NCI-H2029 (cell line): Measurements from ENCODE around the gene ARHGEF26.
"Not testable (repeated sequence)": the region's sequence is repeated elsewhere in the genome, so short reads cannot be mapped to it uniquely, and the experiment has no call there.

Experiments
- DNase-seq: peaks from one replicate; lab custom pipeline; 2025; lab: John Stamatoyannopoulos, UW

ARHGEF26 gene

DNA sequence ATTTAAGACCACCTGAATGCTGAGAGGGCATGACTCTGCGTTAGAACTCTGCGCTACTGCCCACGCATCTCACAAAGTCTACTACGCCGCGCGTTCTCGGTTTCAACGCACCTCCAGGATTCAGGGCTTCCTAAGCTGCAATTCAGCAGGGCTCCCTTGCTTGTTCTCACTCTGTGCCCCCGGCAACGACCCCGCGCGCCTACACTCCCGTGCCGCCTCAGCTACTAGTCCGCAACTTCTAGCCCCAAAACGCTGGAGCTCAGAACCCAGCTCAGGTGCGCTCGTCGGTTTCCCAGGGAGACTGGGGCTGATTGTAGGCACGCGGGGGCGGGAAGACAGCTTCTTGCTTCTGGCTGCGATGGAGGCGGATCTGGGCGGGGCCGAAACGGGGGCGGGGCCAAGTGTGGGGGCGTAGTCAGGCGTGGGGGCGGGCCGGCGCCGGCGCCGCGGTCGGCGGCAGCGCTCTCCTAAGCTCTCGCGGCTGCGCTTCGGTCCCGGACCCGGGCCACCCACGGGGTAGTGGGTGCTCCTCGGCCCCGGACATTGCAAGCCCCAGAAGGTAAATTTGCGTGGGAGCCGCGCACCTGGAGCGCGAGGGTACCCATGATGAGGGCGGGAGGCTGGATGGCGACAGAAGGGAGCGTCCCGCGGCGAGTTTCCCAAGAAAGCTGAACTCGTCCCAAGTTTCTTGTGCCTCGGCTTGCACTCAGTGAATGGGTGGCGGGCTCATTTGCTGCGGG, at the start of gene ARHGEF26:
ARHGEF26 (plus strand) TSS at position 430 of the 740 bp plus-strand sequence. CDS start 603 bp downstream, outside the sequence.
- peak; percentile 32 for DNase-seq

DNA sequence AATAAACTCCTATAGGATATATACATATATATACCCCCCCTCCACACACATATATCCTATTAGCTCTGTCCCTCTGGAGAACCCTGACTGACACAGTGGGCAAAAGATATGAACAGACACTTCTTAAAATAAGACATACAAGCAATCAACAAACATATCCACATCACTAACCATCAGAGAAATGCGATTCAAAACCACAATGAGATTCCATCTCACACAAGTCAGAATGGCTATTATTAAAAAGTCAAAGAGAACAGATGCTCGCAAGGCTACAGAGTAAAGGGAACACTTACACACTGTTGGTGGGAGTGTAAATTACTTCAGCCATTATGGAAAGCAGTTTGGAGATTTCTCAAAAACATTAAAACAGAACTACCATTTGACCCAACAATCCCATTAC, 46.2 kb upstream of the ARHGEF26 start:
- DNase-seq = no peak

- DNase-seq = no peak
Measured at GRCh38 chr3:154078672-154079071, 42.5 kb upstream of the ARHGEF26 start.

GRCh38 chr3:154081305-154081704, 39.9 kb upstream of the ARHGEF26 start:
- DNase-seq = no peak

- DNase-seq = no peak
Measured at GRCh38 chr3:154085071-154085470, 36.1 kb upstream of the ARHGEF26 start.

GRCh38 chr3:154085799-154086198, 35.4 kb upstream of the ARHGEF26 start:
- no peak for DNase-seq

DNA sequence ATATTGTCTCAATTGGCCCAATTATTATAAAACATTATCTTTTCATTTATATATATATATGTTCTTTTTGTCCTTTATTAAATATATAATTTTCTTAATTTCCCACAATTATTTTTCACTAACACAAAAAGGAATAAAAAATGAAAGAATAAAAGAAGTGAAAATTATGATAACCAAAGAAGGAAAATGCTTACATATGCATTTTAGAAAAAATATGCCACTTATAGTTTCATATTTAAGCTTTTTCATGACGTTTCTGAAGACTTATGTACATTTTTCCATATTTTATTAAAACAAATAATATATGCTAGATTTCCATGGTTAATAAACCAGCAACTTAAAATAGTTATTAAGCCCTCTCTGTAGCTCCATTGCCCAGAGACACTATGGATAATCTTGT, 34.9 kb upstream of the ARHGEF26 start:
- DNase-seq = no peak

DNA sequence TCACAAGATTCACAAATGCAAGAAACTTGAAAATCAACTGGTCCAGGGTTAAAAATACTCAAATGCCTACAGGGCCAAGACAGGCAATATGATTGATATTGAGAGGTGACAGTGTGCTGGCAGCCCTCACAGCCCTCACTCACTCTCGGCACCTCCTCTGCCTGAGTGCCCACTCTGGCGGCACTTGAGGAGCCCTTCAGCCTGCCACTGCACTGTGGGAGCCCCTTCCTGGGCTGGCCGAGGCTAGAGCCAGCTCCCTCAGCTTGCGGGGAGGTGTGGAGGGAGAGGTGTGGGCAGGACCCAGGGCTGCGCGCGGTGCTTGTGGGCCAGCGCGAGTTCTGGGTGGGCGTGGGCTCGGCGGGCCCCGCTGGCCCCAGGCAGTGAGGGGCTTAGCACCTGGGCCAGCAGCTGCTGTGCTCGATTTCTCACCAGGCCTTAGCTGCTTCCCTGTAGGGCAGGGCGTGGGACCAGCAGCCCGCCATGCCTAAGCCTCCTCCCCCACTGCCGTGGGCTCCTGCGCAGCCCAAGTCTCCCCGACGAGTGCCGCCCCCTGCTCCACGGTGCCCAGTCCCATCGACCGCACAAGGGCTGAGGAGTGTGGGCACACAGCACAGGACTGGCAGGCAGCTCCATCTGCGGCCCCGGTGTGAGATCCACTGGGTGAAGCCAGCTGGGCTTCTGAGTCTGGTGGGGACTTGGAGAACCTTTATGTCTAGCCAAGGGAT, 33.3 kb upstream of the ARHGEF26 start:
- DNase-seq = not testable (repeated sequence)

DNA sequence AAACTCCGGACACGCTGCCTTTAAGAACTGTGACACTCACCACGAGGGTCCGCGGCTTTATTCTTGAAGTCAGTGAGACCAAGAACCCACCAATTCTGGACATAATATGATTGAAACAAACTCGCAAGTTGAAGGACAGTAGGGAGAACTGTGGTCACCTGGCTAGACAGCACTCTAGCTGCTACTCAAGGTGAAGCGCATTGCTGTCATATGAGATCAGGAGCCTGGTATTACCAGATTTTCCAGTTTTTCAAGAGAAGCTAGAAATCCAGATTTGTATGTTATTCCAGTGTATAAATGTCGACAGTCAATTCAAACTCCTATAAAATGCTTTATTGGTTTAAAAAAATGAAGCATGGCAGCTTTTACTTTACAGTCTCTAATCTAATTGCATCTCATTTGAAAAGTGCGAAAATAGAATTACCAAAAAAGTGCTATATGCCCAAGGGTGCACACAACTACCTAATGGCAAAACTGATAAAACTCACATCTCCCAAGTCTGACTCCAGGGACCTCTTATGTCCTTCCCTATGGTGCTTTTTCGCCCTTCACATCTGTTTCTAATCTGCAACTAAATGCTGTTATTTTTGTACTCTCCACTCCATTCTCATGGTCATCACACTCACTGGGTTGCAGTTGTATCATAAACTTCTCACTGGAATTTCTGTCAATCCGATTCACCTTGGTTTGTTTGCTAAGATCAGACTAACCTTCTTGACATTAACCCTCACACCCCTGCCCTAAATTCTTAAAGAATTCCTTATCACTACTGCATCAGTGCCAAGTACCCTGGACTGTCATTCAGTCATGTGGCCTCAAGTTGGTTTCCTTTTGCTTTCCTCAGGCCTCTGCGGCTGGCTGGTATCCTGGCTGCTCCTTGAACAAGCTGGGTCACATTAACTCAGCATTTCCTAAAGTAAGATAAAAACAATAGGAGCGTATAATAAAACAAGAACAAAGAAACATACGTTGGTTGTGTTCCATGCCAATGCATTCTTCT, 31.5 kb upstream of the ARHGEF26 start:
- DNase-seq = no peak

GRCh38 chr3:154094051-154094450, 27.1 kb upstream of the ARHGEF26 start:
- no peak for DNase-seq

- DNase-seq = no peak
Measured at GRCh38 chr3:154095832-154096421, 25.3 kb upstream of the ARHGEF26 start.

DNA sequence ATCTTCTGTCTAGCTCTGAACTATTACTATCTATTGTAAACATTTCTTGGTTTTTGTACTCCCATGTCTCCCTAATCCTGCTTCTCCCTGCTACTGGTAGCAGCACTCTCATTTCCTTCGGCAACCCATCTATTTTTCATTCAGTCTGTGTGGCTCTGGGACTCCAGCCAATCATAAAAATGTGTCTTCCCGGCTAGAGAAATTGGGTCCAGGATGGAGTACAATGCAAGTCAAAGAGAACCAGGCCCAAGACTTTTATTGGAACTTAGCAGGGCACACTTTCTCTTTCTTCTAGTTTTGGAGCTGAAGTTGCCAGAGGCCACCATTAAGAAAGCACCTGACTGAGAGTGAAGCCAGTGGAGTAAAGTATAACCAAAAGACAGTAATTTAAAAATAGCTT, 22.8 kb upstream of the ARHGEF26 start:
- DNase-seq = no peak

GRCh38 chr3:154100556-154100955, 20.6 kb upstream of the ARHGEF26 start:
- DNase-seq = no peak

DNA sequence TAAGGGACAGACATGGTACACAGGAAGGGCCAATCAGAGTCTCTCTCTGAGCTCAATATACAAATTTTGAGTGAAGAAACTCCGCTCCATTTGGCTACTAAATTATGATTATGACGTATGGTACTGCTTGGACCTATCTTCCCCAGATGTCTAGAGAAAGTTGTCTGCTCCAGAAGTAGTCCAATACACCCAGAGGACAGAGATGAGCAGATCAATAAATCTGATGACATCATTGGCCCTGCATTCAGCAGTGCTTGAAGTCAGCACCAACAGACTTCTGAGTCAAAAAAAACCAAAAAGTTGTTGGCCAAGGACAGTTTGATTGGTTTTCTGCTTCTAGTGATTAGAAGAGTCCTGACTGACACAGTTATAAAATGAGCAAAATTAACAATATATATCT, 19.9 kb upstream of the ARHGEF26 start:
- DNase-seq = no peak

DNA sequence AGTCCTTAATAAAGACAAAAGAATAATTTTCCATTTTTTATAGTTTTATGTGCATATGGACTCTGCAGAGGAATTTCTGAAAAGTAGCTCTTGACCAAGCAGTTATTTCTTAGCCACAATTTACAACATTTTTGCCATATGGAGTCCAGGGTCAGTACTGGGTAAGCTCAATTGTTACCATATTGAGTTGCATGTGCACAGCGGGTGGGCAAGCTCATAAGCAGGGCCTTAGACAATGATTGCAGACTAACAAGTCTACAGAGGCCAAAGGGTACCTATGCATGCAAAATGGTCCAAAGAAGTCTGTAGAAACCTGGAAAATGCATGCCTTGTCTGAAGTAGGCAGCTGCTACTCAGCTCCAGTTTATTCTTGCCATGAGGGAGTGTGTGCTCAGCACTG, 19.0 kb upstream of the ARHGEF26 start:
- DNase-seq = no peak

DNA sequence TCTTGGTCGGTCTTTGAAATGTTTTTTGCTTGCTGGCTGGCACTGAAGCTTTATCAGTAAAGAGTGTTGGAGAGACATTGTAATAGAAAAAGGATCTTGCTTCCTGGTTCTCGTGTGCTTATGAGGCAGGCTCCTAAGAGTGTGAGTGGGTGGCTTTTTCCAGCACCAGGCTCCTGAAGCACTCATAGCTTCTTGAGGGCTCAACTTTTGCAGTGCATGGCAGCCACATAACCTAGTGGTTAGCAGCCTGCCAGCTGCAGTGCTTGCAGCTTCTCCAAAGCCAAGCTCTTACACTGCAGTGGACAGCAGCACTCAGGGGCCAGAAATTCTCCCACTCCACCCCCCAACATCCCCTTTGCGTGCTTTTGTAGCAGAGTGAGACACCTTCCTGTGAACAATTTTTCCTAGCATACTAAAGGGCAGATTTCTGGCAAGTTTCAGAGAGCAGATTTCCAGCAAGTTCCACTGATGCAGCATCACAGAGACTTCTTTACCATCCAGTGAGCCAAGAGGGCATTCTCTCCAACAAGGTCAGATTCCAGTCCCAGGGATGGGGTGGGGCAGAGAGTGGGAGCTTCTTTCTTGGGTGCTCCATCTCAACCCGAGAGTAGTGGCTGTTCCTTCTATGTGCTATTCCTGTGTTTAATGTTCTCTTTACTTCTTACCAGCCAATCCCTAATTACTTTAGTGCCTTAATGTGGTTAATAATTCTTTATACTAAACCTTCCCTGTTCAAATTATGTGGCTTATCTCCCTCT, 15.8 kb upstream of the ARHGEF26 start:
- DNase-seq = no peak

DNA sequence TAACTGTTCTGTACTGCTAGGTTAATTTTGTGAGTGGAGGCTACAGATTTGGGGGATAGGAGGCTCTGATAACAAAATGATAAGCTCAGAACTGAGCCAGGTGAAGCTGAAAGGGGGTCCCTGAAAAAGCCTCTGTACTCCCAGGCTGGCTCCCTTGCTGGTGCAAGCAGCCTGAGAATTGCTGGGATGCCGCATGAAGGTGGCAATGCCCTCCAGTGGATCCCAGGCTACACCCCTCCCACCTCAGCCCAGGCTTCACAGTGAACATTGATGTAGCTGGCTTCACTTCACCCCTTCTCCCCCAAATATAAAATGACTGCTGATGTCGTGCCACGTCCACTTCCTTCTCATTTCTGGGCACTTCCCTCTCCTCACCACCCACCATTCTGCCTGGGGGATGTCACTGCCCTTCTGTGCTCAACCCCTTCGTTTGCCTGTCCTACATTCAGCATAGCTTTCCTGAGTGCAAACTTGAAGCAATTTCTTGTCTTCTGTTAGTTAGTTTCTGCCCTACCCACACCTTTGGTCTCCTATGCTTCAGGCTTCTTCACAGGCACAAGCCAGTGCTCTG, 9.7 kb upstream of the ARHGEF26 start:
- DNase-seq = no peak

GRCh38 chr3:154112146-154112852, 8.9 kb upstream of the ARHGEF26 start:
- no peak for DNase-seq

- DNase-seq = no peak
Measured at GRCh38 chr3:154113609-154114008, 7.6 kb upstream of the ARHGEF26 start.

GRCh38 chr3:154115332-154115731, 5.9 kb upstream of the ARHGEF26 start:
- no peak for DNase-seq
